GM12875 (cell line): ENCODE results near the gene SNX24.

Experiments used
- H3K4me3 ChIP-seq: one replicate; pipeline ENCODE4 v1.5.1; 2011; ENCODE audit warnings: low read depth, low read length, control low read depth
- TF ChIP-seq, protein P1 (sequence below): IDR thresholded peaks from 2 replicates; pipeline ENCODE4 v1.5.1; 2011; ENCODE audit warnings: low read depth, mild to moderate bottlenecking, control low read depth, inconsistent platforms, low read length, moderate library complexity, borderline replicate concordance; ENCODE audit not compliant: insufficient read depth

SNX24 gene

DNA sequence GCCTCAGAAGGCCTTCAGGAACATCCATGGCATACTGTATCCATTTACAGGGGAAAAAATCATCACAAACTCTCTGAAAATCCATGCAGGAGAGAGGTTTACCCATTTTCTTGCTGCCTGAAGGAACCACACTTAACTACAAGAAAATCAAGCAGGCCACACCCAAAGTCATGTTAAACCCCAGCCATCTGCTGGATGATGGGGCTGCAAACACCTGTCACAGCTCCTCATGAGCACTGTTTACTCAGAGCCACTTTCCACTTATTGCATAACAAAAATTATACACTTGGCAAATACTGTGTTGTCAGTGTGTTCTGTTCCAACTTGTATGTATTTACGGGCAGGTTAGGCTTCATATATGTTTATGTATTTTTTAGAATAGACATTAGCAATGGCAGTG is 155.3 kb downstream of the SNX24 start:
- TF ChIP-seq, protein P1, sequence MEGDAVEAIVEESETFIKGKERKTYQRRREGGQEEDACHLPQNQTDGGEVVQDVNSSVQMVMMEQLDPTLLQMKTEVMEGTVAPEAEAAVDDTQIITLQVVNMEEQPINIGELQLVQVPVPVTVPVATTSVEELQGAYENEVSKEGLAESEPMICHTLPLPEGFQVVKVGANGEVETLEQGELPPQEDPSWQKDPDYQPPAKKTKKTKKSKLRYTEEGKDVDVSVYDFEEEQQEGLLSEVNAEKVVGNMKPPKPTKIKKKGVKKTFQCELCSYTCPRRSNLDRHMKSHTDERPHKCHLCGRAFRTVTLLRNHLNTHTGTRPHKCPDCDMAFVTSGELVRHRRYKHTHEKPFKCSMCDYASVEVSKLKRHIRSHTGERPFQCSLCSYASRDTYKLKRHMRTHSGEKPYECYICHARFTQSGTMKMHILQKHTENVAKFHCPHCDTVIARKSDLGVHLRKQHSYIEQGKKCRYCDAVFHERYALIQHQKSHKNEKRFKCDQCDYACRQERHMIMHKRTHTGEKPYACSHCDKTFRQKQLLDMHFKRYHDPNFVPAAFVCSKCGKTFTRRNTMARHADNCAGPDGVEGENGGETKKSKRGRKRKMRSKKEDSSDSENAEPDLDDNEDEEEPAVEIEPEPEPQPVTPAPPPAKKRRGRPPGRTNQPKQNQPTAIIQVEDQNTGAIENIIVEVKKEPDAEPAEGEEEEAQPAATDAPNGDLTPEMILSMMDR = no peak
- no peak overlapping the region for H3K4me3 ChIP-seq

- H3K4me3 ChIP-seq = no peak overlapping the region
- TF ChIP-seq, protein P1 = no peak
Observed at GRCh38 chr5:123001808-123002207, 156.4 kb downstream of the SNX24 start.

DNA sequence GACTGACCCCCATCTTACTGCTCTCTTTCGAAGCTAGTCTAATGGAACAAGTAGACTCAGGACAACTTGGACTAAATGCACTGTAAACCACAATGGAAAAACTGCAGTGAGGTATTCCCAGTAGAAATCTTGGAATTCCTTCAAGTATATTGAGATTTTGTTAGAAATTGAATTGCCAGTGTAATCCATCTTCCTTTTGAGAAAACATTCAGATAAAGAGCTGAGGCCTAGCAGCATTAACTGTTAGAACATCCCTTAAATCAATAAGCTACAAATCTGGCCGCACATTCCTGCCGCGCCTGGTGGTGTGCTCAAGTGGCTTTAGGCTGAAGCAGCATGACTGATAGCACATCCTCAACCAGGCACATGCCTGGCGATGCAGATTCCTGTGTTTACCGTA is 161.8 kb downstream of the SNX24 start:
- TF ChIP-seq, protein P1 = no peak
- H3K4me3 ChIP-seq = no peak overlapping the region

GRCh38 chr5:123007754-123008153 is 162.3 kb downstream of the SNX24 start:
- TF ChIP-seq, protein P1 = no peak

DNA sequence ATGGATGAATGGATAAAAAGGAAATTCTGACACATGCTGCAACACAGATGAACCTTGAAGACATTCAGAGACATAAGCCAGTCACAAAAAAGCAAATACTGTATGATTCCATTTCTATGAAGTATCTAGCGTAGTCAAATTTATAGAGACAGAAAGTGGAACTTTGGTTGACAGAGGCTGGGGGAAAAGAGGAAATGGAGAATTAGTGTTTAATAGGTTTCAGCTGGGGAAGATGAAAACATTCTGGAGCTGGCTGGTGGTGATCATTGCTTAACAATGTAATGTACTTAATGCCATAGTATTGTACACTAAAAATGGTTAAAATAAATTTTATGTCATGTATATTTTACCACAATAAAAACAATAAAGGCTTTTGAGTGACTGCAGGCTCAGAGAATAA is 166.9 kb downstream of the SNX24 start:
- no peak overlapping the region for H3K4me3 ChIP-seq
- TF ChIP-seq, protein P1 = no peak

More at GRCh38 chr5:123007754-123008153, 162.3 kb downstream of the SNX24 start:
- H3K4me3 ChIP-seq = no peak overlapping the region

GRCh38 chr5:123014689-123015088 is 169.3 kb downstream of the SNX24 start:
- TF ChIP-seq, protein P1 = no peak
- H3K4me3 ChIP-seq = no peak overlapping the region

GRCh38 chr5:123028222-123028621 is 182.8 kb downstream of the SNX24 start:
- TF ChIP-seq, protein P1 = no peak

More at GRCh38 chr5:123028222-123028621, 182.8 kb downstream of the SNX24 start:
- H3K4me3 ChIP-seq = no peak overlapping the region
